Measurements from ENCODE around the gene THBS4. TPM values are rescaled to one million over a fixed set of nuclear protein-coding genes. Genes with fewer than 3 reads are reported as not detected.

Gene THBS4
- total RNA-seq, 2 donors from 2014 or later = 13.6 to 50.5 TPM

- Histone ChIP-seq H3K9ac (ENCODE audit: extremely low read depth, low read length, poor library complexity, severe bottlenecking) (no peak overlapping the region), H3K27me3 (ENCODE audit: control insufficient read depth, insufficient read depth, low read length, poor library complexity, severe bottlenecking) (no peaks in the 10 kb centered on the region), H3K4me1 (ENCODE audit: control insufficient read depth, insufficient read depth, low read length) (peaks cover 3% of the 10 kb centered on the region), H3K27ac (ENCODE audit: low read depth, low read length) (no peak overlapping the region), H3K4me3 (ENCODE audit: low read length) (no peak overlapping the region), H3K36me3 (ENCODE audit: control insufficient read depth, insufficient read depth, low read length) (no peaks in the 10 kb centered on the region), H3K9me3 (ENCODE audit: control insufficient read depth, low read length) (no peaks in the 10 kb centered on the region)
- Mint-ChIP-seq H3K27ac (peak overlapping the region; percentile 12), H3K36me3 (ENCODE audit: low read depth) (no peaks in the 10 kb centered on the region), H3K4me3 (no peak overlapping the region), H3K4me1 (peaks cover 4% of the 10 kb centered on the region), H3K27me3 (ENCODE audit: insufficient read depth) (no peaks in the 10 kb centered on the region), H3K9me3 (no peaks in the 10 kb centered on the region)
- WGBS, 2 experiments (ENCODE audit: insufficient coverage in 1 of 2, insufficient read length in 1 of 2) = 80 to 88% methylated on average over 1 to 2 of the region's 3 CpGs
- TF ChIP-seq CTCF (conservative IDR thresholded peaks at IDR 0.05) = no peak
- DNase-seq = no peak
These were observed 34.8 kb downstream of the THBS4 start for GRCh38 chr5:80069918-80070318.

DNA sequence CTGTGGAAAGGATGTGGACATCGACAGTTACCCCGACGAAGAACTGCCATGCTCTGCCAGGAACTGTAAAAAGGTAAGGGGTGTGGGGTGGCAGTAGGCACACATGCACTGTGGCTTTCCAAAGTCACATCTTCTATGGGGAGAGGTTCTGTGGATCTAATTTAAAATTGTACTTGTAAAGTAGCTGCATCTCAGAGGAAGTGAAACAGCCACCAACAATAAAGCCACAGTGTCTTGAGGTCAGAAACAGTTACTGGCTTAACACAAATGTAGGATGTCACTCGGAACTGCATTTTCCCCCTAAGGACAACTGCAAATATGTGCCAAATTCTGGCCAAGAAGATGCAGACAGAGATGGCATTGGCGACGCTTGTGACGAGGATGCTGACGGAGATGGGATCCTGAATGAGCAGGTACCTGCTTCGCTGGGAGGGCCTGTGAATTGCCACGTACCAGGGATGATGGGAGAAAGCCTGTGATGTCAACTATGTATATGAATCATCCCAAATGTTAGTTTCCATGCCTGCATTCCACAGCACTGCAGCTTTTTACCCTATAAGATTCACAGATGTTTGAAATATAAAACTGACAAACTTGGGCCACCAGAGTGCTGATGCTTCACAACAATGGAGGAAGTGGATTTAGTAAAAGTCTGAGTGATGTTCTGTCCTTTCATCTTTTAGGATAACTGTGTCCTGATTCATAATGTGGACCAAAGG lies 35.3 kb downstream of the THBS4 start:
- Mint-ChIP-seq H3K4me1 (no peaks in the 10 kb centered on the region), H3K27ac (no peak overlapping the region)
- 94 to 96% methylated on average over 10 of the region's 10 CpGs for WGBS, 2 experiments (ENCODE audit: insufficient coverage in 1 of 2, insufficient read length in 1 of 2)

DNA sequence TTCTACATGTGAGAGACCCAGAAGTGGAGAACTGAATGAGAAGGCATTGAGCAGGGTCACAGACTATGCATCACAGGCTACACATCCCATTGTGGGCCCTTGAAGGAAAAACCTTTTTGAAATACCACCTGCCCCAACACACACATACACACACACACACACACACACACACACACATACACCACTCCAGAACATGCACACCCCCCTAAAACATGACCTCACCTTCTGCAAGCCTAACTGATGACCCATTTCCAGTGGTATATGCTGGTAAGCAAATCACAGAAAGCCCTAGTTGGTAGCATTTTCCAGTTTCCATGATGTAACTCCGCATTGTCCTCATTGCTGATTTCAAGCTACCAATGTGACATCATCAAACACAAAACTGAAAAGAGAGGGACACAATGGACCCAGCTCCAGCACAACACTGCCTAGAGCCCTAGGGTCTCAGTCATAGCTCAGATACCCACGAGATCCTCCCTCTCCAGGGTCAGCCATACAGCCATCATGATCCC lies 36.4 kb downstream of the THBS4 start:
- Mint-ChIP-seq H3K27me3 (ENCODE audit: insufficient read depth) (no peaks in the 10 kb centered on the region), H3K4me3 (no peak overlapping the region), H3K4me1 (no peaks in the 10 kb centered on the region), H3K27ac (no peak overlapping the region), H3K9me3 (no peaks in the 10 kb centered on the region), H3K36me3 (ENCODE audit: low read depth) (no peaks in the 10 kb centered on the region)
- no peaks in the 10 kb centered on the region for H3K4me1 ChIP-seq (ENCODE audit: control insufficient read depth, insufficient read depth, low read length)
- no peak overlapping the region for H3K9ac ChIP-seq (ENCODE audit: extremely low read depth, low read length, poor library complexity, severe bottlenecking)
- 80 to 94% methylated on average over 1 to 2 of the region's 2 CpGs for WGBS, 2 experiments (ENCODE audit: insufficient coverage in 1 of 2, insufficient read length in 1 of 2)
- H3K27me3 ChIP-seq (ENCODE audit: control insufficient read depth, insufficient read depth, low read length, poor library complexity, severe bottlenecking) = no peaks in the 10 kb centered on the region
- no peaks in the 10 kb centered on the region for H3K36me3 ChIP-seq (ENCODE audit: control insufficient read depth, insufficient read depth, low read length)
- no peak overlapping the region for H3K4me3 ChIP-seq (ENCODE audit: low read length)
- H3K9me3 ChIP-seq (ENCODE audit: control insufficient read depth, low read length) = no peaks in the 10 kb centered on the region
- TF ChIP-seq CTCF (conservative IDR thresholded peaks at IDR 0.05) = no peak
- no peak for DNase-seq
- no peak overlapping the region for H3K27ac ChIP-seq (ENCODE audit: low read depth, low read length)

More for the DNA sequence above, 35.3 kb downstream of the THBS4 start:
- Histone ChIP-seq H3K9ac (ENCODE audit: extremely low read depth, low read length, poor library complexity, severe bottlenecking) (no peak overlapping the region), H3K27ac (ENCODE audit: low read depth, low read length) (no peak overlapping the region), H3K27me3 (ENCODE audit: control insufficient read depth, insufficient read depth, low read length, poor library complexity, severe bottlenecking) (no peaks in the 10 kb centered on the region), H3K36me3 (ENCODE audit: control insufficient read depth, insufficient read depth, low read length) (no peaks in the 10 kb centered on the region), H3K4me1 (ENCODE audit: control insufficient read depth, insufficient read depth, low read length) (no peaks in the 10 kb centered on the region), H3K4me3 (ENCODE audit: low read length) (no peak overlapping the region), H3K9me3 (ENCODE audit: control insufficient read depth, low read length) (no peaks in the 10 kb centered on the region)
- DNase-seq = no peak
- Mint-ChIP-seq H3K4me3 (no peak overlapping the region), H3K27me3 (ENCODE audit: insufficient read depth) (no peaks in the 10 kb centered on the region), H3K36me3 (ENCODE audit: low read depth) (no peaks in the 10 kb centered on the region), H3K9me3 (no peaks in the 10 kb centered on the region)
- no peak for TF ChIP-seq CTCF (conservative IDR thresholded peaks at IDR 0.05)

Data from endodermal cell (in vitro differentiated cells).